GM18519 (cell line): ENCODE data around the gene CD180.

Experiments
- ATAC-seq: cut with Tn5 transposase; IDR thresholded peaks from one replicate; pipeline ENCODE4 v1.9.1; 2021; ENCODE audit warnings: mild to moderate bottlenecking, moderate library complexity; ENCODE audit not compliant: unreplicated experiment, low FRiP score

The CD180 gene

DNA sequence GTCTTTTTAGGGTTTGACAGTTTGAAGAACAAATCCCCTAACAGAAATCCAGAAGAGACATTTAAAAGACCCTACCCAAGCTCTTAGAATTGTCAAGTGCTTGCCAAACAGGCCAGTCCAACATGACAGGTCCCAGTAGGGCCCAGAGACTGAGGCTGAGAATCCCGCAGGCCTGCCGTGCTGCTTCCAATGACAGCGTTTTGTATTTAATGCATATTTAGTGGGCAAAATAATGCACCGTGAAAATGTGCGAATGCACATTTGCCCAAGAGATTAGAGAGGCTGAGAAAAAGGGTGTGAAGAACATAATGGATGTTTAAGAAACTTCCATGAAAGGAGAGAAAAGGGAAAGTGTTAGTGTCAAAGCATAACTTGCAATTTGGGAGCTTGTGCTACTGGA, 57.6 kb downstream of the CD180 start:
- ATAC-seq: no peak

- ATAC-seq: no peak
These were observed 61.1 kb downstream of the CD180 start for GRCh38 chr5:67135381-67135984.

GRCh38 chr5:67133776-67134175, 62.8 kb downstream of the CD180 start:
- ATAC-seq: no peak

DNA sequence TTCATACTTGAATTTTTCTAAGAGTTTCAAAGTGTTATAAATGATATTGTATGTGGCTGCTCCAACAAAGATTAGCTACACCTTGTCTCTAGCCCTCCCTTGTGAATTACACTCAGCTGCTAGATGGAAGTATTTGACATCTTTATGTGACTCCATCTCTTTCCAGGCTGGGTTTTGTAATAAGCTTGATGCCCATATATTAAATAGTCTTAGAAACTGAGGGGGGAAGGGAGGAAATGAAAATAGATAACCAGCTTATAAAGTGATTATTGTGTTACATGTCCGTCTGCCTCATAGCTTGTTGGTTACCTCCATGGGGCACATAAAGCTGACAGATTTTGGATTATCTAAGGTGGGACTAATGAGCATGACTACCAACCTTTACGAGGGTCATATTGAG, 63.4 kb downstream of the CD180 start:
- no peak for ATAC-seq

GRCh38 chr5:67129768-67130167, 66.8 kb downstream of the CD180 start:
- no peak for ATAC-seq
